ENCODE measurements around the gene POLRMT.

DNA sequence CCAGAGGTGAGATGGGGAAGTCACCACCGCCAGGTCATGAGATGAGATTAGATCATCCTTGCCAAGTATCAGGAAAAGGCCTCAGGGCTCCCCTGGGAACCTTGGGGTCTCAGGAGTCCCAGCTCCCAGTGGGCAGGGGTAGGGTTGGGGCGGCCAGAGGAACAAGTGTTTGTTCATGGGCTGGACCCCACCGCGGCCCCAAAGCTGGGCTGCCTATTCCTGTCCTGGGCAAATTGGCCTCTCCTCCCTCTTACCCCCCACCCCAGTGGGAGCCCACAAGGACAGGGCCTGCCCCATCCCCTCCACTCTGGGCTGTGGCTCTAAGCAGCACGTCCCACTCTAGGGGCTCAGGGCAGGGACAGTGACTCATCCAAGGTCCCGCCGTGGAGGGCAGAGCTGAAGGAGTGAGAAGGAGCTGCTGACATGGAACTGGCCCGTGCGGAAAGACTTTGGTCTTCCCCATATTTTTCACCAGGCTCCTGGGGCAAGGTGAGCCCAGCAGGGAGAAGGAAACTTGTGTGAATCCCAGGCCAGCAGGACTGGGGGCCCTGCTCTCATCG, 47.7 kb downstream of the POLRMT start:
- TF ChIP-seq POLR2A (IDR thresholded peaks at IDR 0.05; ENCODE audit: low read depth, low read length) = no peak; the same call in 1 of the 2 replicates
- TF ChIP-seq TAF1 (IDR thresholded peaks at IDR 0.05; ENCODE audit: low read depth, low read length) = no peak
- no peak for TF ChIP-seq POLR2AphosphoS5 (IDR thresholded peaks at IDR 0.05; ENCODE audit: low read depth, low read length)
- no peak for TF ChIP-seq POU2F2 (IDR thresholded peaks at IDR 0.05; ENCODE audit: low read depth, low read length)
- TF ChIP-seq SPI1 (IDR thresholded peaks at IDR 0.05; ENCODE audit: low read depth, low read length) = no peak
